Loucy (cell line): ENCODE results near the gene SNX21.

Experiments used
- H2AFZ ChIP-seq: fragments of 200-600 bp; sonication (generic); 2 replicates; pipeline ENCODE4 v1.6.0; 2016; ENCODE audit warnings: antibody characterized with exemption, mild to moderate bottlenecking, low read length, moderate library complexity
- H3F3A ChIP-seq: fragments of 200-600 bp; 2 replicates; pipeline ENCODE4 v1.6.0; 2016; ENCODE audit warnings: antibody characterized with exemption, low read depth, mild to moderate bottlenecking
- H3K27me3 ChIP-seq: fragments of 200-600 bp; sonication (generic); 2 replicates; pipeline ENCODE4 v1.6.1; 2014; ENCODE audit warnings: low read length, mild to moderate bottlenecking; ENCODE audit not compliant: insufficient read depth, poor library complexity, severe bottlenecking
- H3K36me3 ChIP-seq: fragments of 200-600 bp; sonication (generic); 2 replicates; pipeline ENCODE4 v1.6.1; 2016; ENCODE audit warnings: low read length; ENCODE audit not compliant: insufficient read depth
- H3K4me1 ChIP-seq: fragments of 200-600 bp; sonication (generic); 2 replicates; pipeline ENCODE4 v1.5.1; 2014; ENCODE audit warnings: low read length, mild to moderate bottlenecking; ENCODE audit not compliant: insufficient read depth, poor library complexity, severe bottlenecking
- H3K4me2 ChIP-seq: fragments of 200-600 bp; sonication (generic); 2 replicates; pipeline ENCODE4 v1.6.0; 2014; ENCODE audit warnings: antibody characterized with exemption, low read length, low read depth, mild to moderate bottlenecking; ENCODE audit not compliant: poor library complexity, severe bottlenecking
- H3K4me3 ChIP-seq: fragments of 200-600 bp; sonication (generic); 2 replicates; pipeline ENCODE4 v1.5.1; 2014; ENCODE audit warnings: low read length, mild to moderate bottlenecking, mixed read lengths; ENCODE audit not compliant: poor library complexity, severe bottlenecking
- H3K79me2 ChIP-seq: fragments of 200-600 bp; sonication (generic); 2 replicates; pipeline ENCODE4 v1.6.1; 2014; ENCODE audit warnings: low read length; ENCODE audit not compliant: insufficient read depth
- H3K9ac ChIP-seq: fragments of 200-600 bp; sonication (generic); 2 replicates; pipeline ENCODE4 v1.6.0; 2014; ENCODE audit warnings: mild to moderate bottlenecking, low read depth, low read length, moderate library complexity; ENCODE audit not compliant: poor library complexity, severe bottlenecking
- H3K9me2 ChIP-seq: fragments of 200-600 bp; sonication (generic); replicated peaks from 2 replicates; pipeline ENCODE4 v1.6.1; 2016; ENCODE audit warnings: low read depth, low read length, mixed read lengths
- H3K9me3 ChIP-seq: fragments of 200-600 bp; sonication (generic); 2 replicates; pipeline ENCODE4 v1.6.1; 2014; ENCODE audit warnings: mild to moderate bottlenecking, antibody characterized with exemption, low read length, low read depth; ENCODE audit not compliant: insufficient read depth
- H4K20me1 ChIP-seq: fragments of 200-600 bp; sonication (generic); 2 replicates; pipeline ENCODE4 v1.6.0; 2014; ENCODE audit warnings: antibody characterized with exemption, low read length, mild to moderate bottlenecking; ENCODE audit not compliant: insufficient read depth, poor library complexity, severe bottlenecking
- EZH2phosphoT487 ChIP-seq: fragments of 200-600 bp; IDR thresholded peaks from 2 replicates; pipeline ENCODE4 v1.6.1; 2018; ENCODE audit warnings: antibody characterized with exemption, mild to moderate bottlenecking, moderate library complexity, borderline replicate concordance
- TF ChIP-seq, protein P1 (sequence below): fragments of 200-600 bp; sonication (generic); conservative IDR thresholded peaks from 2 replicates; pipeline ENCODE4 v1.5.1; 2014; ENCODE audit warnings: mild to moderate bottlenecking, antibody characterized with exemption, low read length

Gene SNX21

DNA sequence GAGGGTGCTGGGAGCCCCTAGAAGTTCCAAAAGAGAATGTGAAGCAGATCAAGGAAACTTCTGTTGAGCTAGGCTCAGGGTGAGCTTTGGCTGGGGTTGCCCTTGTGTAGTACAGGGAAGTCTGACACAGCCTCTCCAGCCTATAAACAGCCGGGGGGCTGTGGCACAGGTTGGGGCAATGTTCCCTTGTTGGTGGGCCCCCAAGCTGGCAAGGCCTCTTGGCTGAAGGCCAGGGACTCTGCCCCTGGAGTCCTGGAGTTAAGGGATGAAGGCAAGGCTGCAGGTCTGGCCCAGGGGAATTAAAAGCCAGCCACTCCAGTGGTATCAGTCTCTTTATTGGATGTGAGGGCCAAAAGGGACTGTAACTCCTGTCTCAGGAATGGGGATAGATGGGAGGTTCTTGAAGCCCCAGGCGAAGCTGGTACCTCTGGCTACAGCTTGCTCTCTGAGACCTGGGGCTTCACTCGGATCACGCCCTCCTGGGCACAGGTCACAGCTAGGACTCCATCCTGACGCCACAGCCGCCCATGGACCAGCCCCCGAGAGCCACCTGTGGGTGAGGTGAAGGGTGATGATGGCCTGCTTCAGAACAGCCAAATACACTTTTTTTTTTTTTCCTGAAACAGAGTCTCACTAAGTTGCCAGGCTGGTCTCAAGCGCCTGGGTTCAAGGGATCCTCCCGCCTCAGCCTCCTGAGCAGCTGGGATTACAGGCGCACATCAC, 8.0 kb downstream of the SNX21 start:
- no peaks in the 10 kb centered on the region for H3K27me3 ChIP-seq
- peaks cover 13% of the 10 kb centered on the region; the same call in 1 of the 2 replicates for H3K36me3 ChIP-seq
- no peaks in the 10 kb centered on the region for H3K9me2 ChIP-seq
- H3K4me1 ChIP-seq: no peaks in the 10 kb centered on the region
- no peak overlapping the region for H3K4me2 ChIP-seq
- no peak overlapping the region for H3K9ac ChIP-seq
- H3F3A ChIP-seq: no peaks in the 10 kb centered on the region
- no peaks in the 10 kb centered on the region for H3K9me3 ChIP-seq
- H4K20me1 ChIP-seq: no peaks in the 10 kb centered on the region
- no peak overlapping the region for H2AFZ ChIP-seq
- no peaks in the 10 kb centered on the region for H3K79me2 ChIP-seq
- TF ChIP-seq, protein P1, sequence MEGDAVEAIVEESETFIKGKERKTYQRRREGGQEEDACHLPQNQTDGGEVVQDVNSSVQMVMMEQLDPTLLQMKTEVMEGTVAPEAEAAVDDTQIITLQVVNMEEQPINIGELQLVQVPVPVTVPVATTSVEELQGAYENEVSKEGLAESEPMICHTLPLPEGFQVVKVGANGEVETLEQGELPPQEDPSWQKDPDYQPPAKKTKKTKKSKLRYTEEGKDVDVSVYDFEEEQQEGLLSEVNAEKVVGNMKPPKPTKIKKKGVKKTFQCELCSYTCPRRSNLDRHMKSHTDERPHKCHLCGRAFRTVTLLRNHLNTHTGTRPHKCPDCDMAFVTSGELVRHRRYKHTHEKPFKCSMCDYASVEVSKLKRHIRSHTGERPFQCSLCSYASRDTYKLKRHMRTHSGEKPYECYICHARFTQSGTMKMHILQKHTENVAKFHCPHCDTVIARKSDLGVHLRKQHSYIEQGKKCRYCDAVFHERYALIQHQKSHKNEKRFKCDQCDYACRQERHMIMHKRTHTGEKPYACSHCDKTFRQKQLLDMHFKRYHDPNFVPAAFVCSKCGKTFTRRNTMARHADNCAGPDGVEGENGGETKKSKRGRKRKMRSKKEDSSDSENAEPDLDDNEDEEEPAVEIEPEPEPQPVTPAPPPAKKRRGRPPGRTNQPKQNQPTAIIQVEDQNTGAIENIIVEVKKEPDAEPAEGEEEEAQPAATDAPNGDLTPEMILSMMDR: no peak
- no peak for TF ChIP-seq EZH2phosphoT487
- H3K4me3 ChIP-seq: no peak overlapping the region

DNA sequence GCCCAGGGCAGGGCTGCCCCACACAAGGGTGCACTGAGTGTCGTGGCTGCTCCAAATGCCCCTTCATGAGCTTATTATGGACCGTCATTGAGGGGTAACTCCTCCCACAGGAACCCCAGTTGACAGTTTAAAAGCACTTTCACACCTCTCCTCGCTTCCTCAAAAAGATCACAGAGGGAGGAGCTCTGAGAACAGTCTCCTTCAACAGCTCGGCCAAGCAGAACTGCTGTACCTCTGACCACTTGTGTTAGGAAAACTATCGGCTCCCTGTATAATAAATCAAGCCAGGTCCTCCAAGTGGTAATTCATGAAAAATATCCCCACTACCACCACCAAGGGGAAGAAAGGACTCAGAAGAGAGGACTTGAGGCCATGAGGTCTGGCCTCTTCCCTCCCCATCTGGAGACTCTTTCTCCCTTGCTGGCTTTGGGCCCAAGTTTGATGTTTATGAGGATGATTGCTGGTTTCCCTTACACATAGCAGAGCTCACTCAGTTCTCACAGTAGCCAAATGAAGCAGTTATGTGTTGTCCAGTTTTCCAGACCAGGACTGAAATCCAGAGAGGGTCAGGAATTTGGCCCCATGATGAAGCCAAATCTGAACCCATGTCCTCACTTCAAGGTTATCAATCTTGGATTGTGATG, 8.7 kb downstream of the SNX21 start:
- Histone ChIP-seq H3F3A (no peaks in the 10 kb centered on the region), H3K9me3 (no peaks in the 10 kb centered on the region), H4K20me1 (no peaks in the 10 kb centered on the region), H3K4me1 (no peaks in the 10 kb centered on the region), H3K4me3 (no peak overlapping the region), H3K9me2 (no peaks in the 10 kb centered on the region), H3K27me3 (no peaks in the 10 kb centered on the region), H3K36me3 (peaks cover 13% of the 10 kb centered on the region; the same call in 1 of the 2 replicates), H3K79me2 (no peaks in the 10 kb centered on the region), H2AFZ (no peak overlapping the region), H3K9ac (no peak overlapping the region), H3K4me2 (no peak overlapping the region)
- TF ChIP-seq, protein P1: no peak
- no peak for TF ChIP-seq EZH2phosphoT487

DNA sequence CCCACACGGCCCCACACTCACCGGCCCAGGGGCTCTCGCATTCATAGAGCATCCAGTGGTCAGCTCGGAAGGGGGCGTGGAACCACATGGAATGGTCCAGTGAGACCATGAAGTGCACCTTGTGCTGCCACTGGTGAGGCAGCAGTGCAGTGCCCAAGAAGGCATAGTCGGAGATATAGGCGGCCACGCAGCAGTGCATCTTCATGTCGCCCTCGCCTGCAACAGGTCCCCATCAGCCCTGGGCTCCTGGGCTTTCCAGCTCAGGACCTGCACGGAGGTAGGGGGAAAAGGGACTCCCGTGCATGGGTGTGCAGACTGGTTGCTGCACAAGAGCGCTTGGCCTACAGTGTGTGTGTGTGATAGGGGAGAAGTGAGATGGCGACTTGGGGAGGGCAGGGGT, 9.9 kb downstream of the SNX21 start:
- Histone ChIP-seq H3K27me3 (no peaks in the 10 kb centered on the region), H3K4me1 (no peaks in the 10 kb centered on the region), H4K20me1 (no peaks in the 10 kb centered on the region), H3K36me3 (peaks cover 13% of the 10 kb centered on the region; the same call in 1 of the 2 replicates), H3K4me2 (no peak overlapping the region), H2AFZ (no peak overlapping the region), H3K79me2 (no peaks in the 10 kb centered on the region), H3K9me3 (no peaks in the 10 kb centered on the region), H3F3A (no peaks in the 10 kb centered on the region), H3K9me2 (no peaks in the 10 kb centered on the region), H3K9ac (no peak overlapping the region), H3K4me3 (no peak overlapping the region)
- TF ChIP-seq, protein P1: no peak
- no peak for TF ChIP-seq EZH2phosphoT487
